Neural cell (in vitro differentiated cells): ENCODE measurements around the gene SEC24D. TPM values are rescaled to one million over a fixed set of nuclear protein-coding genes. Genes with fewer than 3 reads are reported as not detected.

Experiments
- H2AFZ ChIP-seq: fragments of 200-600, 300-800 bp; sonication (generic), shearing (Covaris generic); 2 replicates; pipeline ENCODE4 v1.6.0; 2014; ENCODE audit warnings: low read depth, mild to moderate bottlenecking, antibody characterized with exemption, low read length, moderate library complexity
- H3F3A ChIP-seq: fragments of 200-600 bp; shearing (Covaris generic); 2 replicates; pipeline ENCODE4 v1.6.1; 2016; ENCODE audit warnings: mild to moderate bottlenecking, moderate library complexity, mixed read lengths, antibody characterized with exemption, low read length; ENCODE audit not compliant: insufficient read depth, poor library complexity, severe bottlenecking
- H3K27ac ChIP-seq: fragments of 200-600, 300-800 bp; sonication (generic), shearing (Covaris generic); 2 replicates; pipeline ENCODE4 v1.5.1; 2014; ENCODE audit warnings: mild to moderate bottlenecking, low read length, moderate library complexity
- H3K27me3 ChIP-seq: fragments of 300-800, 200-600 bp; sonication (generic), shearing (Covaris generic); 2 replicates; pipeline ENCODE4 v1.6.0; 2014; ENCODE audit warnings: mild to moderate bottlenecking, low read depth, low read length, moderate library complexity; ENCODE audit not compliant: insufficient read depth
- H3K36me3 ChIP-seq: fragments of 300-800, 200-600 bp; sonication (generic), shearing (Covaris generic); 2 replicates; pipeline ENCODE4 v1.5.1; 2014; ENCODE audit warnings: mild to moderate bottlenecking, antibody characterized with exemption, low read length, moderate library complexity; ENCODE audit not compliant: insufficient read depth
- H3K4me2 ChIP-seq: fragments of 300-800, 200-600 bp; sonication (generic), shearing (Covaris generic); 2 replicates; pipeline ENCODE4 v1.6.0; 2014; ENCODE audit warnings: mild to moderate bottlenecking, low read length
- H3K4me3 ChIP-seq: fragments of 300-800, 200-600 bp; sonication (generic), shearing (Covaris generic); 2 replicates; pipeline ENCODE4 v1.5.1; 2014; ENCODE audit warnings: mild to moderate bottlenecking, low read length, moderate library complexity
- H3K79me2 ChIP-seq: fragments of 200-600 bp; shearing (Covaris generic); replicated peaks from 2 replicates; pipeline ENCODE4 v1.6.0; 2014; ENCODE audit warnings: mild to moderate bottlenecking, low read length, moderate library complexity; ENCODE audit not compliant: insufficient read depth
- H3K9ac ChIP-seq: fragments of 300-800, 200-600 bp; sonication (generic), shearing (Covaris generic); 2 replicates; pipeline ENCODE4 v1.6.1; 2016; ENCODE audit warnings: mild to moderate bottlenecking, low read length, mixed read lengths
- H3K9me2 ChIP-seq: fragments of 200-600 bp; shearing (Covaris generic); 2 replicates; pipeline ENCODE4 v1.6.1; 2016; ENCODE audit warnings: mild to moderate bottlenecking, low read length, mixed read lengths; ENCODE audit not compliant: insufficient read depth
- H3K9me3 ChIP-seq: fragments of 200-600, 300-800 bp; sonication (generic), shearing (Covaris generic); 2 replicates; pipeline ENCODE4 v1.6.1; 2016; ENCODE audit warnings: mild to moderate bottlenecking, mixed run types, low read length, moderate library complexity, mixed read lengths
- H4K20me1 ChIP-seq: fragments of 200-600 bp; shearing (Covaris generic); 2 replicates; pipeline ENCODE4 v1.6.1; 2016; ENCODE audit warnings: mild to moderate bottlenecking, mixed run types; ENCODE audit not compliant: insufficient read depth
- CTCF ChIP-seq: fragments of 450-650 bp; IDR thresholded peaks from 2 replicates; pipeline ENCODE4 v1.5.1; 2014; ENCODE audit warnings: antibody characterized with exemption, mild to moderate bottlenecking, moderate library complexity; ENCODE audit not compliant: poor library complexity, severe bottlenecking
- EP300 ChIP-seq: fragments of 450-650 bp; conservative IDR thresholded peaks from 2 replicates; pipeline ENCODE4 v1.6.1; 2014; ENCODE audit warnings: antibody characterized with exemption, mild to moderate bottlenecking, moderate library complexity; ENCODE audit not compliant: poor library complexity, severe bottlenecking
- EZH2 ChIP-seq: fragments of 200-600, 300-800 bp; shearing (Covaris generic), sonication (generic); IDR thresholded peaks from 2 replicates; pipeline ENCODE4 v1.6.1; 2014; ENCODE audit warnings: antibody characterized with exemption, low read length, borderline replicate concordance, mild to moderate bottlenecking; ENCODE audit not compliant: insufficient read depth, poor library complexity, severe bottlenecking
- MXI1 ChIP-seq: fragments of 450-650 bp; conservative IDR thresholded peaks from 2 replicates; pipeline ENCODE4 v1.6.1; 2014; ENCODE audit warnings: antibody characterized with exemption, mild to moderate bottlenecking; ENCODE audit not compliant: poor library complexity, severe bottlenecking
- POLR2AphosphoS5 ChIP-seq: IDR thresholded peaks from 2 replicates; pipeline ENCODE4 v1.6.1; 2012
- RAD21 ChIP-seq: fragments of 450-650 bp; conservative IDR thresholded peaks from 2 replicates; pipeline ENCODE4 v1.6.1; 2014; ENCODE audit warnings: antibody characterized with exemption, mild to moderate bottlenecking, moderate library complexity
- REST ChIP-seq: IDR thresholded peaks from 2 replicates; pipeline ENCODE4 v1.6.1; 2012; ENCODE audit warnings: borderline replicate concordance
- SMC3 ChIP-seq: fragments of 450-650 bp; conservative IDR thresholded peaks from 2 replicates; pipeline ENCODE4 v1.6.1; 2014; ENCODE audit warnings: antibody characterized with exemption, mild to moderate bottlenecking, moderate library complexity; ENCODE audit not compliant: poor library complexity
- TAF1 ChIP-seq: IDR thresholded peaks from 2 replicates; pipeline ENCODE4 v1.6.1; 2012; ENCODE audit warnings: low read depth
- polyA plus RNA-seq: library from polyadenylated mRNA; depleted of rRNA; stranded (reverse); fragments of >200 nt; gene quantifications from 2 replicates; pipeline ENCODE4 v1.2.3, GENCODE V29; 2014

Gene SEC24D
- polyA plus RNA-seq, 1 donor from 2014 or later: 7.8 TPM

DNA sequence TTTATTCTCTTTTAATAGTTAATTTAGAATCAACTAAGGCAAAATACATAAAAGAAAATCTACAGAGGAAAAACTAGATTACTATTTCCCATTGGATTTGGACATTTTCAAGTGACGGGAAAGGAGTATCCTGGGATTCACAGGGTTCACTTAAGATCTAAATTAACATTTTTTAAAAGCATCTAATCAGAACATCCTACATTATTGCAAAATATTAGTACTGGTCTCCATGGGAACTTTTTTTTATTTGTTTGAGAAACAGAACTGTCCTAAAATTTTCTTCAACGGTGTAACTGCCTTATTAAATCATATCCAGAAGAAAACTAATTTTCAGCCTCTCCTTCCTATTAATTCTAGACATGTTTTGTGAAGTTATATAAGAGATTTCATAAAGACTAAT is 81.0 kb downstream of the SEC24D start:
- H4K20me1 ChIP-seq: no peaks in the 10 kb centered on the region
- H3K79me2 ChIP-seq: no peaks in the 10 kb centered on the region
- H3K4me2 ChIP-seq: no peak overlapping the region
- H3K9ac ChIP-seq: no peak overlapping the region
- H2AFZ ChIP-seq: no peak overlapping the region
- no peaks in the 10 kb centered on the region for H3K9me3 ChIP-seq
- H3K4me3 ChIP-seq: no peak overlapping the region
- no peaks in the 10 kb centered on the region for H3K27me3 ChIP-seq
- H3K9me2 ChIP-seq: no peaks in the 10 kb centered on the region
- H3K27ac ChIP-seq: no peak overlapping the region
- H3F3A ChIP-seq: no peaks in the 10 kb centered on the region
- H3K36me3 ChIP-seq: no peaks in the 10 kb centered on the region
- no peak for TF ChIP-seq EZH2
- no peak for TF ChIP-seq REST
- TF ChIP-seq CTCF: no peak
- no peak for TF ChIP-seq SMC3
- TF ChIP-seq RAD21: no peak
- TF ChIP-seq MXI1: no peak
- no peak for TF ChIP-seq POLR2AphosphoS5
- no peak for TF ChIP-seq EP300
- no peak for TF ChIP-seq TAF1

- H3K9ac ChIP-seq: no peak overlapping the region
- H3K4me3 ChIP-seq: no peak overlapping the region
- no peak overlapping the region for H2AFZ ChIP-seq
- no peaks in the 10 kb centered on the region for H3K36me3 ChIP-seq
- no peak overlapping the region for H3K27ac ChIP-seq
- no peaks in the 10 kb centered on the region for H3K9me3 ChIP-seq
- no peaks in the 10 kb centered on the region for H3K79me2 ChIP-seq
- no peaks in the 10 kb centered on the region for H4K20me1 ChIP-seq
- no peaks in the 10 kb centered on the region for H3K27me3 ChIP-seq
- TF ChIP-seq EZH2: no peak
- H3F3A ChIP-seq: no peaks in the 10 kb centered on the region
- no peaks in the 10 kb centered on the region for H3K9me2 ChIP-seq
- no peak overlapping the region for H3K4me2 ChIP-seq
These were observed 82.2 kb downstream of the SEC24D start for GRCh38 chr4:118753685-118754084.

DNA sequence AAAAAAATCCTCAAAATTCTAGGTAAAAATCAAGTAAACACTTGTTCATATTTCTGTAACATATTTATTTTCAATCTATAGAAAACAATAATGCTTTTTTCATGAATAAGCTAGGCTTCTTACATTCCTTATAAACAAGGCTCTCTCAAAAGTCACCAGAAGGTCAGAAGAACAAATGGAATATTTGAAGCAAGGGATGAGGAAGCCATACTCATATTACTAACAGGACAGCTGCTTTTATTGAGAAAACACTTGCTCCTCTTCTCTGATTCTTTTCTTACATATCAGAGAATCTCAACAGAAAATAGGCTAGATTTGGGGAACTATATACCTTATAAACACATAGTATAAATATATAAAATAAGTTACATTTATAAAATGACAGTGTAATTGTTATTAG is 82.8 kb downstream of the SEC24D start:
- Histone ChIP-seq H3K9me3 (no peaks in the 10 kb centered on the region), H3K4me2 (no peak overlapping the region), H3K9me2 (no peaks in the 10 kb centered on the region), H3K9ac (no peak overlapping the region), H2AFZ (no peak overlapping the region), H3K79me2 (no peaks in the 10 kb centered on the region), H3F3A (no peaks in the 10 kb centered on the region), H3K36me3 (no peaks in the 10 kb centered on the region), H3K4me3 (no peak overlapping the region), H3K27me3 (no peaks in the 10 kb centered on the region), H4K20me1 (no peaks in the 10 kb centered on the region), H3K27ac (no peak overlapping the region)
- no peak for TF ChIP-seq CTCF
- TF ChIP-seq MXI1: no peak
- no peak for TF ChIP-seq EP300
- no peak for TF ChIP-seq TAF1
- no peak for TF ChIP-seq RAD21
- no peak for TF ChIP-seq REST
- no peak for TF ChIP-seq POLR2AphosphoS5
- TF ChIP-seq SMC3: no peak
- TF ChIP-seq EZH2: no peak
